Kidney capillary endothelial cell (primary cell): ENCODE measurements around the gene SDHD.
"Not testable (repeated sequence)": the region's sequence is repeated elsewhere in the genome, so short reads cannot be mapped to it uniquely, and the experiment has no call there.

ENCODE experiments used
- DNase-seq: peaks from one replicate; pipeline ENCODE4 v3.0.0-alpha.2; 2018; ENCODE audit warnings: low spot score

The SDHD gene

DNA sequence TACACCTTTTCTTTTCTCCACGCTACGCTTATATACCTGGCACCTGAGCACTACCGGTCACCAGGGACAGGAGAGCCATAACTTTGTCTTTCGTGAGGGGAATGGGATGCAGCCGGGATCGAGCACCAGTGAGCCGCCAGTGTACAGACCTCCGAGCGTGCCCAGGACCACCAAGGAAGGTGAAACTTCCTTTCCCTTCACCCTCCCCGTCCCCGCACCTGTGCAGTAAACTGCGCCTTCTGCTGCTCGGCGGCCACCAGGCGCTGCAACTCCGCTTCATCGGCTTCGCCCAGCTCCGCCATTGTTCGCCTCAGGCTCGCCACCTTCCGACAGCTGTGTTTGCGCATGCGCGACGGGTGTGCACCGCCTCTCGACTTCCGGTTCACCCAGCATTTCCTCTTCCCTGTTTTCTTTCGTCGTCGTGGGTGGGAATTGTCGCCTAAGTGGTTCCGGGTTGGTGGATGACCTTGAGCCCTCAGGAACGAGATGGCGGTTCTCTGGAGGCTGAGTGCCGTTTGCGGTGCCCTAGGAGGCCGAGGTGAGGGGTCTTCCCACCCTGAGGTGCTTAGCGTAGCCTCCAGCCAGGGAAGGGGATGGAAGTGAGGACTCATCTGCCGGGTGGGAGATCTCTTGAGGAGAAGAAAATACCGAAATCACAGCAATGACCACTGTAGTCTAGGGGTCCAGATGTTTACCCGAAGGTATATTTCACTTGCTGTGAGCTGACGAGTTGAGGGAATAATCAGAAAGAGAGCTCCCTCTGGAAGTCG lies at the start of gene SDHD, which contains the start of gene TIMM8B:
Gene SDHD, plus strand, starts transcription at position 452 of the 770 bp plus-strand sequence. Its CDS starts 35 bp downstream, at position 487.
Gene TIMM8B, minus strand, starts transcription at position 335 of the 770 bp plus-strand sequence. Its CDS starts 33 bp downstream, at position 302.
- DNase-seq, result peak; percentile 96

DNA sequence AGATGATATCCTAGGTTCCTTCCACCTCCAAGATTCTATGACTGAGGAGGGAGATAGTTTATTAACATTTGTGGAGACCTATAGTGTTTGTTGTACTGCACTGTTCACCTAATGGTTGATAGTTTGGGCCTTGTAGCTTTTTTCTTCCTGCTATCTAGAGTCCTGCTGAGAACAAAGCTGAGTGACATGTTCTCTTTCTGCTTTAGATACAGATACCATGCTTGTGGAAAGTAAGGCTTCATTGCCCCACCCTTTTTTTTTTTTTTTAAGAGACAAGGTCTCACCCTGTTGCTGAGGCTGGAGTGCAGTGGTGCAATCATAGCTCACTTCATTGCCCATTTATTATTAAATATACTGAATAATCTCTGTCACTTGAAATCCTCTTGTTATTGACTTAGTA lies 49.1 kb upstream of the SDHD start:
- DNase-seq, result no peak

DNA sequence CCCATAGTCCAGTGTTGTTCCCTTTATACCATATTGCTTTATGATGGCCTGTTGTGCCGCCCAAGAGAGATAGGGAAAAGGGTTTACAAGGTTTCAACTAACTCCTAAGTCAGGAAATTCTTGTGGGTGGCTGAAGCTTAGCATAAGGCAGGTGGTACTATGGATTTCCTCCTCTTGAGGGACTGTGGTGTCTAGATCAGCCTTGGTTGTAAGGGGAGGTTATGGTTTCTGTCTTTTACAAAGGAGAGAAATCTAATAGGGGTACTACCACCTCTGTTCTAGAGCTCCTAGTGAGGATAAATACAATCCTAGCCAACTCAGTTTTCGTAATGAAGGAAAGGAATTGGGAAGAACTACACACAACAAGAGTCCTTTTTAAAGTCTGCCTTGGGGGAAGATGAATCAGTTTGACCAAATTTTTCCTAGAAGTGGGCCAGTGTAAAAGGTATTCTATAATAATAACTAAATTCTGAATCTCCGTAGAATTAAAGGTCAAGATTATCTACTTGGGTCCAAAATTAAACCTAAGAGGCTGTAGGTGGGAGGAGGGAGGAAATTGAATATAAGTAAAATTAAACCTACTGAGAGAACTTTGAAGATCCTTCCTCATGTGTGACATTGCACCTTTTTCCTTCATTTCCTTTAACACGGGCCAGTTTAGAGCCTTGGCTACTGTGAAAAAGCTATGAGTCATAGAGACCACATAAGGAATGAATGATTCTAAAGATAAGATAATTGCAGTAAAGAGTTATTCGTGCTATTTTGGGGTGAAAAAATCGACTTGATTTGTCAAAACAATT lies 44.3 kb upstream of the SDHD start:
- DNase-seq, result peak; percentile 35

DNA sequence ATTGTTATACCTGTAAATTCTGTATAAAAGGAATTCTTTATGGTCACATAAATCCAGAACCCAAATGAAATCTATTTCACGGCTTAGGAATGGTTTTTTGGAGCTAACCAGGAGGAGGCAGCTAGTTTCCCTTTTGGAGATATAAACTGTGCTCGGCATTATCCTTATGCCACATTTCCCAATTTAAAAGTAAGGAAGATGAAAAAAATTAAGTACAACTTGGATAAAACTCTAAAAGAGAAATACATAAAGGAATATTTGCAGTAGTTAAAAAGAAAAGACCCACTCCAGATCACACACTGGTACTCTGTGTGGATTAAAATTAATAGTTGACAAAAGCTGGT lies 43.7 kb upstream of the SDHD start:
- DNase-seq, result no peak

DNA sequence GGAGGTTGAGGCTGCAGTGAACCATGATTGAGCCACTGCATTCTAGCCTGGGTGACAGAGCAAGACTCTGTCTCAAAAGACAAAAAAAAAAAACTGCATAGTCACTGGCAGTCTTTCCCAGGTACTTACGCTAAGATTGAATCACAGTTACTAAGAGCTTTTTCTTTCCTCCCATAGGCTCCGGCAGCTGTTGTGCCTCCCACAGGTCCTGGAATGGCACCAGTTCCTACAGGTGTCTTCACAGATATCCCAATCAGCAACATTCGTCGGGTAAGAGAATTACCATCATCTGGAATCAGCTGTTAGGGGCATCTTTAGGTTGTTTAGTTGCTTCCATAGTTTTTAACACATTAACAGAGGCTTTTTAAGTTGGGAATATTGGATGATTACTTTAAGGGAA lies 41.7 kb upstream of the SDHD start:
- DNase-seq, result no peak

DNA sequence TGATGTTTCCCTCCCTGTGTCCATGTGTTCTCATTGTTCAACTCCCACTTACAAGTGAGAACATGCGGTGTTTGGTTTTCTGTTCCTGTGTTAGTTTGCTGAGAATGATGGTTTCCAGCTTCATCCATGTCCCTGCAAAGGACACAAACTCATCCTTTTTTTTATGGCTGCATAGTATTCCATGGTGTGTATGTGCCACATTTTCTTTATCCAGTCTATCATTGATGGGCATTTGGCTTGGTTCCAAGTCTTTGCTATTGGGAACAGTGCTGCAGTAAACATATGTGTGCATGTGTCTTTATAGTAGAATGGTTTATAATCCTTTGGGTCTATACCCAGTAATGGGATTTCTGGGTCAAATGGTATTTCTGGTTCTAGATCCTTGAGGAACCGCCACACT lies 40.0 kb upstream of the SDHD start:
- not testable (repeated sequence) for DNase-seq

DNA sequence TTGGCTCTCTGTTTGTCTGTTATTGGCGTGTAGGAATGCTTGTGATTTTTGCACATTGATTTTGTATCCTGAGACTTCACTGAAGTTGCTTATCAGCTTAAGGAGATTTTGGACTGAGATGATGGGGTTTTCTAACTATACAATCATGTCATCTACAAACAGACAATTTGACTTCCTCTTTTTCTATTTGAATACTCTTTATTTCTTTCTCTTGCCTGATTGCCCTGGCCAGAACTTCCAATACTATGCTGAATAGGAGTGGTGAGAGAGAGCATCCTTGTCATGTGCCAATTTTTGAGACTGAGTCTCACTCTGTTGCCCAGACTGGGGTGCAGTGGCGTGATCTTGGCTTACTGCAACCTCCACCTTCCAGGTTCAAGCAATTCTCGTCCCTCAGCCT lies 38.4 kb upstream of the SDHD start:
- not testable (repeated sequence) for DNase-seq

DNA sequence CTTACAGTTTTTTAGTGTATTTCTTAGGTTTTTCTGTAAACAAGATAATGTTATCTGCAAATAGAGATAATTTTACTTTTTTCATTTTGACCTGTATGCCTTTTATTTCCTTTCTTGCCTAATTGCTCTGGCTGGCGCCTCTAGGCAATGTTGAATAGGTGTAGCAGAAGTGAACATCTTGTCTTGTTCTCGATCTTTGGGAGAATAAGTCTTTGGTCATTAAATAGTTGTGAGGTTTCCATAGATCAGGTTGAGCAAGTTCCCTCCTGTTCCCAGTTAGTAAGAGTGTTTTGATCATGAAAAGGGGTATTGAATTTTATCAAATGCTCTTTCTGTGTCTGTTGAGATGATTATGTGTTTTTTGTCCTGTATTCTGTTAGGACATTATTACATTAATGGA lies 36.9 kb upstream of the SDHD start:
- no peak for DNase-seq

DNA sequence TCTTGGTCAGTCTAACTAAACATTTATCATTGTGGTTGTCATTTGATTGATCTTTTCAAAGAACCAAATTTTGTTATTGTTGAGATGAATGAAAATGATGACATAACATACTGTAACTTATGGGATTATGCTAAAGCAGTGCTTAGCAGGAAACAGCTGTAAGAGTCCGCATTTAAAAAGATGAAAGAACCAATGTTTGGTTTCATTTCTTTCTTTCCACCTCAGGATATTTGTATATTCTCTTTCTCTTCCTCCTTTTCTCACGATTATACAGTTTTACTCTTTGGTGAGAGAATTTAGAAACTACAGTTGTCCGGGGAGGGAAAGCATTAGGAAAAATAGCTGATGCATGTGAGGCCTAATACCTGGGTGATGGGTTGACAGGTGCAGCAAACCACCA lies 36.0 kb upstream of the SDHD start:
- no peak for DNase-seq

DNA sequence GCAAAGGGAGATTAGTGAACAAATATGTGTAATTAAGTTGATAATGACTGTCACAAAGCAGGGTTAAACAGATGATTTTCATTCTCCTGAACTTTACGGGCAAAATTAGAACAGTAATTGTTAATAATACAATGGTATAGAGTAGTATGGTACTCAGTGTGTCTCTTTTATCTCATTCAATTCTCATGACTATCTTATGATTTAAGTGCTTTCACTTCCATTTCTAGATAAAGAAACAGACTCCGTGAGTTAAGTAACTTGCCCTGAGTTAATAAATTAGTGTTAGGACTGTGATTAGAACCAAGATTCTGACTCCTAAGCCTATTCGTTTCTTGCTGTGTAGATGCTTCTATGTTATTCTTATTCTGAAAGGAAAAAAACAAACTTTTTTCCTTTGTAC lies 34.9 kb upstream of the SDHD start:
- DNase-seq, result no peak

DNA sequence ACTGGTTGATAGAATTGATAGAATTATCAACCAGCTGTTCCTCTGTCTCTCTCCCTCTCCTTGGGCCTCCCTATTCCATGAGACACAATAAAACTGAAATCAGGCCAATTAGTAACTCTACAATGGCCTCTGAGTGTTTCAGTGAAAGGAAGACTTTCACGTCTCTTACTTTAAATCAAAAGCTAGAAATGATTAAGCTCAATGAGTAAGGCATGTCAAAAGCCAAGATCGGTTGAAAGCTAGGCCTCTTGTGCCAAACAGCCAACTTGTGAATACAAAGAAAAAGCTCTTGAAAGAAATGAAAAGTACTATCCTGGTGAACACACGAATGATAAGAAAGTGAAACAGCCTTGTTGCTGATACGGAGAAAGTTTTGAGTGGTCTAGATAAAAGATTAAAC lies 29.5 kb upstream of the SDHD start:
- no peak for DNase-seq

DNA sequence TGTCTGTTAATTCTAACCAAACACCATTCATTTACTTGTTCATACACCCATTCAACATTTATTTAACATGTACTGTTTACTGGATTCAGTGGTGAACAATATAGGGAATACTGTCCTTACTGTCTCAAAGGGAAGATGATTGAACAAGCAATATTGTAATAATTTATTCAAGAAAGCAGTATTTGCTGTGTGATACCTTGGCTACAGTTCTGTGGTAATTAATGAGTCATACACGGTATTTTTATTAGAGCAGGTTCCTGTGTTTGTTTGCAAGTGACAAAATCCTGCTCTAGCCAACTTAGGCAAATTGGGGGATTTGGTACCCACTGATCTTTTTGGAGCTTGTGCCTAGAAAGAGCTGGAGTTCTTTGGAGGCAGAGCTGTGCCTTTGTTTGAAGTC lies 28.6 kb upstream of the SDHD start:
- no peak for DNase-seq

DNA sequence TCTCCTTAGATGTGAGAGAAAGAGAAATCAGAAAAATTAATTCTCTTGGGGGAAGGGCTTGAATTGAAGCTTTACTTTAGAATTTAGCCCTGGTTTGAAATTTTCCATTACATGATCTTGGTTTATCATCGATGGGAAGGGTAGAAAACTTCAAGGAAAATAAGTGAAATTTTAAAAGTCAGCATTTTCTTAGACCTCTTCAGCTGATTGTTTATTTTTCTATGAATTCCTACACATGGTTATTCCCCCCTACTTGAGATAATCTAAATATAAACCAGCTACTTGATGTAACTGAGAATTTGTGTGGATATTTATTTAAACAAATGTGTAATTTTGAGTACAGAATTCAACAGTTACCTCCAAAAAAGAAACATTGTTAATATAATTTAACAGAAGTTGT lies 23.8 kb upstream of the SDHD start:
- no peak for DNase-seq

DNA sequence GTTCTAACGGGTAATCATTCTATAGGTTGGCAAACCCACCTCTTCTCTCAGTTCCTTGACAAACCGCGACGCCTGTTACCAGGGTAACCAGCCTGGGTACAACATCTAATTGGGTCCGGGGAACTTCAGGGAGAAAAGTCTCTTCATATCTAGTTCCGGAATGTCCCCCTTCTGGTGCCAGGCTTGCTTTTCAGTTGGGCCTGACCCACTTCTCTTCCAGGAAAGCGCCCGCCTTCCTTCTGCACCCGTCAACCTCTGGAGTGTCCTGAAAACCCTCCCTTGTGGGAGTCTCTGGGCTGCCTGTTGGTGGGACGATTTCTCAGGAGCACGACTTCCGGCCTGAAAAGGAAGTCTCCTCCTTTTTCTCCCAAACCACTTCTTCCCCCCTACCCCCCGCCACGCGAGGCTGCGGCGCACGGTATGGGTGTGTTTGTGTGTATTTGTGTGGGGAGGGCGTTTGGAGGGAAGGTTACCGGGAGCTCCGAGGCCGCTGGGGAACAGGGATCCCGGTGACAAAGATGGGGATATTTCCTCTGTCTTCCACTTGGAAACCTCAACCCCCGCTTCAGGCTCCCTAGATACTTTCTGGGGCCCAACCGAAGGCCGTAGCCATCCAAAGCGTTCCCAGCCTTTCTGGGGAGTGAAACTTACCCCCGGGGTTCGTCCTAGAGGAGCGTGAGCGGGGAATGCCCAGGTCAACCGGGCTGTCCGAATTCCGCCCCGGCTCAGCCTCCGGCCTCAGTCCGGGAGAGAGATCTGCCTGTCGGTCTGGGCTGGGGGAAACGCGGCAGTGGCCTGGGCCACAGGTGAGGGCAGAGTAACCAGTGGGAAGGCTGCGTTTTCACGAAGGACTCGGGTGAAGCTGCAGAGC lies 12.5 kb upstream of the SDHD start, which contains the start of the genes NKAPD1 and PIH1D2:
Gene NKAPD1, plus strand, starts transcription at position 359 of the 871 bp plus-strand sequence. CDS start 1,276 bp downstream, outside the sequence.
Gene PIH1D2, minus strand, starts transcription at position 77 of the 871 bp plus-strand sequence. CDS start 843 bp downstream, outside the sequence.
- DNase-seq, result peak; percentile 83

DNA sequence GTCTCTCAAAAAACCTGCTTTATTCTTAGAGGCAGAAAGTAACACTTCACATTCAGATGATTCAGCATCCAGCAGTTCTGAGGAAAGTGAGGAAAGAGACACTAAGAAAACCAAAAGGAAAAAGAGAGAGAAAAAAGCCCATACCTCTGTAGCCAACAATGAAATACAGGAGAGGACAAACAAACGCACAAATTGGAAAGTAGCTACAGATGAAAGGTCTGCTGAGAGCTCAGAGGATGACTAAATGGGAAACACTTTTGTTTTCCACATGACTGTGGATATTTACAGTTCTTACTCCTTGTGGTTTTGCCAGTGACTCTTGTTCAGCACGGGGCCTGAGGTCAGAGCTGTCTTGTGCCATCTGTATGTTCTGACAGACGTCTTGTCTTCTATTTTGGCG lies 3.9 kb upstream of the SDHD start:
- DNase-seq, result no peak

DNA sequence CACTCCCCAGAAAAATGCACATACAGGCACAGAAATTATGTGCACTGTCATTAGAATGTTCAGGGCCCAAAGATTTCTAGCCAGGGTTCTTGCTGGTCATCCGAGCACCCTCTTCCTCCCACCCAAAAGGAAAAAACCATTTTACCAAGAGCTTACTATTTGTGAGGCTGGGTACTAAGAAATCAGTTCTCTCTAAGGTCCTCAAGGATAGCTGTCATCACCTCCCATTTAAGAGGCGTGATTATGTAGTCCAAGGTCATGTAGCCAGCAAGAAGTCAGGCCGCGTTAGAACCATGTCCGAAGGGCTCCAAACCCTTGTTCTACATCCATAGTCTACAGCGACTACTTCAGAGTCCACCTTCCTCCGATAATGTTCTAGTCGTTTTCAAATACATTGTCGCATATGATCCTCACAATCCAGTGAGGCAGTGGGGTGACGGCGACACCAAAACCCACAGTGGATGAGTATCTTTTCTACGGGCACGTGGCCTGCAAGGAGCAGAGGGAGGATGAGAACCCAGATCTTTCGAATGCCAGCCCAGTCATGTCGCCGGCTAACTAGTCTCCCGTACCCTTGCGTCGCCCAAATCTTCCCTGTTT lies 751 bp upstream of the SDHD start:
- peak; percentile 35 for DNase-seq

DNA sequence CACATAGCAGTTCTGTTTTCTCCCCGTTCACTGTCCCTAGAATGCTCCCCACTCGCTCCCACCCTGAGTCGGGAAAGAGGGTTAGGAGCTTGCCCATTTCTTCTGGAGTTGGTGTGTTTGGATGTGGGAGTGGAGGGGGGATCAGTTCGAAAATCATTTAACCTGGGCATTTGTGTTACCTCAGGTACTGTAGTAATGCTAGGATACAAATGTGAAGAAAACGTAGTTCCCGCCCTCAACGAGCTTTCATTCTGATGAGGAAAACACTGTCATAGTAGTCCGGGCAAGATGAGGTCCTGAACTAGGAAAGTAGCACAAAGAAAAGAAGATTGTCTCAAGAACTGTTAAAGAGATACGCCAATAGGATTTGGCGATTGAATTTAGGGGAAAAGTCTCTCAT lies 539 bp downstream of the SDHD start:
- no peak for DNase-seq

DNA sequence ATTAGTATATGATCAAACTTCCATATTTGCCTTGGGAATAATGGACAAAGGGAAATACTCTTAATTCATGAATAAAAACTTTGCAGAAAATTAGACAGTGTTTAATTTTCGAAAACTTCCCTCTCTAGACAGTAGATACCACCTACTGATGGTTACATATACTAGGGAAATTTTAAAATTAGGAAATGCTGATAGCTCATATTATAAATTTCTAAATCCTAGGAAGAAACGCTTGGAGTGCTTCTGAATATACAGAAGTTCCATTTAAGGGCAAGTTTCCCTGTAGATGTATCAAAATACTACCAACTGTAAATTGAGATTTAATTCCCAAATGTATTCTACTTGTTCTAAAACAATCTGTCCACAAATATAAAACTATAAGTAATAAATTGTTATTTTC lies 8.6 kb downstream of the SDHD start:
- DNase-seq, result not testable (repeated sequence)

DNA sequence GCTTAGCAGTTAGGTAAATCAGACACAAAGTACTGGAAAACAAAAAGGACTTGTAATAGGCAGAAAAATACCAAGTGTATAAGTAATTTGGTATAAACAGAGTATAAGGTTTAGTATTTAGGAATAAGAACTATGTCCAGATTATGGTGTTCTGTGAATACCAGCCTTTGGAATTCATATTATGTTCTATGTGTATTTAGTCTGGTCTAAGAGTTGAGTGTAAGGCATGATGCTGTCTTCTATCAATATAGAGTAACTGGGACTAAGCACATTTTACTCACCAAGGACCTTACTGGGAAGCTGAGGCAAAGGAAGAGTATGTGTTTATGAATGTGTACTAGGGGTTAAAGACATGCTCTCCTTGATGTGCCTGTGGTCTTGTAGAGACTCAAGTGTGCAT lies 9.5 kb downstream of the SDHD start:
- no peak for DNase-seq

DNA sequence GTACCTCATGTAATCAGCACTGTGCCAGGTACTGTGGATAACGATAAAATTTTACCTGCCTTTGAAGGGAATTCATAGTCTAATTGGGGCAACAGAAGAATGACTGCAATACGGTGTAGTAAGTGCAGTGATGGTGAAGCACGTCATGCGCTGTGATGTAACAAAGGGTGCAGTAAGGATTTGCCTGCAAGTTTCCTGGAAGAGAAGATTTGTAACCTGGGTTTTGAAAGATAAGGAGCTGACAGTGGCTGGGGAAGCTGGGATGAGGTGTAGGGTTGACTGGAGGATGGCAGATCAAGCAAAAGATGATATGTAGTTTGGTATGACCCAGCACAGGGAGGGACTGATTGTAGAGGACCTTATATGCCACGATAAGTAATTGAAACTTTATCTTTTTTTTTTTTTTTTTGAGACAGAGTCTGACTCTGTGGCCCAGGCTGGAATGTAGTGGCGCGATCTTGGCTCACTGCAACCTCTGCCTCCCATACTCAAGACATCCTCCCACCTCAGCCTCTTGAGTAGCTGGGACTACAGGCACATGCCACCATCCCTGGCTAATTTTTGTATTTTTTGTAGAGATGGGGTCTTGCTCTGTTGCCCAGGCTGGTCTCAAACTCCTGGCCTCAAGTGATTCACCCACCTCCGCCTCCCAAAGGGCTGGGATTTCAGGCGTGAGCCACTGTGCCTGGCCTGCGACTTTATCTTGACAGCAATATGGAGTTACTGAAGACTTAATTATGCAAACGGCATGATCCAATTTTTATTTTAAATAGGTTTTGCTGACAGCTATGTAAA lies 11.3 kb downstream of the SDHD start:
- no peak for DNase-seq

DNA sequence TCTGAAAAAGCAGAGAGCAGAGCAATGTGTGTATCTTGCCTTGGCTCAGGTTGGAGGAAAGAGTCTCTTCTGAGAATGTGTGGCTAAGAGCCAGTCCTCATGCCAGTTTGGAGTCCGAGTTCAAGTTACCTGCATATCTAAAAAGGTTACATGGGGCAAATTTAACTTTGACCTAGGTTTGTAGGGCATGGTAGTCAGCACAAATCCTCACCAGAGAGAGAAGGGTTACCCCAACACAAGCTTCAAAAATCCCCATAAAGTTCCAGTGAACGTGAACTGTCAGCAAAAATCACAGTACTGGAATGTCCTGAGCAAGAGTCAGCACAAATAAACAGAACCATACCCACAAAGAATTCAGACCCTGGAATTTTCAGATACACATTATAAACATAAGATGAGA lies 13.8 kb downstream of the SDHD start:
- DNase-seq, result no peak
